Activated CD4-positive, CD25-positive, alpha-beta regulatory T cell treated with anti-CD3 and anti-CD28 coated beads, Interleukin-2, amount 50 U/mL, for 24 hours (primary cell): ENCODE results near the gene MDM2.

Experiments
- ATAC-seq, 2 donors: fragments of 150-1000 bp; cut with Tn5 transposase; one replicate each; pipeline ENCODE4 v1.10.0; 2021; ENCODE audit warnings: mild to moderate bottlenecking in 1 of 2, moderate library complexity in 1 of 2

MDM2 gene

GRCh38 chr12:68807576-68808387 is at the start of gene MDM2:
TSS of gene MDM2 (plus strand) at chr12:68808177. CDS start at chr12:68808478, 301 bp downstream.
- peak; percentile 84 to 85 for ATAC-seq

GRCh38 chr12:68759852-68760251 is 48.1 kb upstream of the MDM2 start:
- no peak for ATAC-seq

DNA sequence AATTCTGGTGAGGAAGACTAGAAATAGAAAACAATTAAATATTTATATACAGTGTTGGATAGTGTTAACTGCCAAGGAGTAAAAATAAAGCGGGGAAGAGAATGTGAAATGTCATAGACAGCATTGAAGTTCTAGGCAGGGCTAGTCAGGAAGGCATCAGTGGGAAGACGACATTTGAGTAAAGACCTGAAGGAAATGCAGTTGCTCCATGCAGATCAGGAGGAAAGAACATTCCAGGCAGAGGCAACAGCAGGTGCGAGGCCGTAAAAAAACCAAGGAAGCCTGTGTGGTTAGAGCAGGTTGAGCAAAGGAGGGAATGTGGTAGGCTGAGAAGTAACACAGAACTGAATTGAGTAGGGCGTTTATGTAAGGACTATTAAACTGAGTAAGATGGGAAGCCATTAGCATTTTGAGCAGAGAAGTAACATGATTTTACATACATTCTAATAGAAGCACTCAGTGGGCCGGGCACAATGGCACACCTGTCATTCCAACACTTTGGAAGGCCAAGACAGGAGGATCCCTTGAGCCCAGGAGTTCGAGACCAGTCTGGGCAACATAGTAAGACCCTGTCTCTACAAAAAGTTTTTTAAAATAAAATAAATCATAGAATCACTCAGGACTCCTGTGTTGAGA is 47.1 kb upstream of the MDM2 start:
- ATAC-seq = no peak

GRCh38 chr12:68761442-68761812 is 46.5 kb upstream of the MDM2 start:
- ATAC-seq = no peak

GRCh38 chr12:68761901-68762630 is 45.9 kb upstream of the MDM2 start:
- ATAC-seq = no peak

DNA sequence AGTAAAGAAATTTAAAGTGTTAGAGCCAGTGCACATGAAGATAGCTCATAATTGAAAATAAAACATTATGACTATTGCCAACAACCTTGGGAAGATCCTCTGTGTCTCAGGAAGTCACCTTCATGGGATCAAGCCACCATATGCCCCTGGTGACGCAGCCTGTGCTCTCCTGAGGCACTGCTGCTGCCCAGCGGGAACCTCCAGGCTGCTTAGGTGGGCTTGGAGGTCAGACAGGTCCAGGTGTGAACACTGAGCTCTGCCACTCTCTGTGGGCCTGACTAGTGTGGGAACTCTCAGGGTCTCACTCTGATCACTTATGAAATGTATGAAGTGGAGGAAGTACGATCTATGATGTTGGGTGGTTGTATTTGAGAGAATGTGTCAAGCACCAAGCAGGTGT is 45.3 kb upstream of the MDM2 start:
- ATAC-seq = no peak

- ATAC-seq = no peak
Observed at GRCh38 chr12:68765696-68766095, 42.3 kb upstream of the MDM2 start.

DNA sequence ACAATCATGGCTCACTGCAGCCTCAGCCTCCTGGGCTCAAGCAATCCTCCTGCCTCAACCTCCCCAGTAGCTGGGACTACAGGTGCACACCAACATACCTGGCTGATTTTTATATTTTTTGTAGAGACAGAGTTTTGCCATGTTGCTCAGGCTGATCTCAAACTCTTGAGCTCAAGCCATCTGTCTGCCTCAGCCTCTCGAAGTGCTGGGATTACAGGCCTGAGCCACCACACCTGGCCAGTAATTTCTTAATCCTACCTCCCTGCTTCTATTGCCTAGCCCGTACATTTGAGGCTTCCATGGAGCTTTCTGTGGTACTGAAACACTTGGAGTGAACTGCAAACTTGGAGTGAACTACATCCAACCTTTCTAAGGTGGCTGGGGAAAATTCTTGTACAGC is 41.3 kb upstream of the MDM2 start:
- ATAC-seq = no peak

DNA sequence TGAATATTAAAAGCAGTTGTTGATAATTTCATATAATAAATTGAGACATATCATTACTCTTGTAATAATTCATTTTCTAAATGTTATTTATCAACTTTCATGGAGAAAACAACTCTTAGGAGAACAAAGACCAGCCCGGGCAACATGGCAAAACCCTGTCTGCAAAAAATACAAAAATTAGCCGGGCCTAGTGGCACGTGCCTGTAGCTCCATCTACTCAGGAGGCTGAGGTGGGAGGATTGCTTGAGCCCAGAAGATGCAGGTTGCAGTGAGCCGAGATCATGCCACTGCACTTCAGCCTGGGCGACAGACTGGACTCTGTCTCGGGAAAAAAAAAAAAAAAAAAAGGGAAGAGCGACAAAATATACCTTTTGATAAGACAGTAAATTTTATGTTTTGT is 40.8 kb upstream of the MDM2 start:
- ATAC-seq = no peak

- no peak for ATAC-seq
Observed at GRCh38 chr12:68768431-68768939, 39.5 kb upstream of the MDM2 start.

GRCh38 chr12:68769941-68770340 is 38.0 kb upstream of the MDM2 start:
- no peak for ATAC-seq

- no peak for ATAC-seq
Observed at GRCh38 chr12:68771223-68771925, 36.6 kb upstream of the MDM2 start.

DNA sequence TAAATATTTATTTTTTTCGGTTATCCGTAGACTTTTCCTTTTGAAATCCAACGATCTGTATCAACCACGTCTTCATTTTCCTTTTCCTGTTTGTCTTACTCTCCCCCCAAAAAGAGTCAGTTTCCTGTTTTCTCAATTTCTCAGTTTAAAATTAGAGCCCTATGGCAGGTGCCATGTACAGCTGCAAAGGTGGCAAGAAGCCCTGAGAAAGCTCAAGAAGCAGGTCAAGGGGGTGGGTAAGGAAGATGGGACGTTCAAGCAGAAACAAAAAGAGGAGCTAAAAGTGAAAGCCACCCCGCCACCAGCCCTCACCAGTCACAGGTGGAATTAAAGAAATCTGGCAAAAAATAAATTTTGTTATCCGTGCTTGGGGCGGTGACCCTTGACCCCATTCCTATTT is 35.3 kb upstream of the MDM2 start:
- no peak for ATAC-seq

GRCh38 chr12:68773582-68773981 is 34.4 kb upstream of the MDM2 start:
- ATAC-seq = no peak

GRCh38 chr12:68775121-68775630 is 32.8 kb upstream of the MDM2 start:
- ATAC-seq = no peak

GRCh38 chr12:68776976-68777610 is 30.9 kb upstream of the MDM2 start:
- ATAC-seq = no peak

- no peak for ATAC-seq
Observed at GRCh38 chr12:68779280-68779679, 28.7 kb upstream of the MDM2 start.

- no peak for ATAC-seq
Observed at GRCh38 chr12:68780731-68781130, 27.2 kb upstream of the MDM2 start.

GRCh38 chr12:68781728-68782127 is 26.2 kb upstream of the MDM2 start:
- no peak for ATAC-seq

DNA sequence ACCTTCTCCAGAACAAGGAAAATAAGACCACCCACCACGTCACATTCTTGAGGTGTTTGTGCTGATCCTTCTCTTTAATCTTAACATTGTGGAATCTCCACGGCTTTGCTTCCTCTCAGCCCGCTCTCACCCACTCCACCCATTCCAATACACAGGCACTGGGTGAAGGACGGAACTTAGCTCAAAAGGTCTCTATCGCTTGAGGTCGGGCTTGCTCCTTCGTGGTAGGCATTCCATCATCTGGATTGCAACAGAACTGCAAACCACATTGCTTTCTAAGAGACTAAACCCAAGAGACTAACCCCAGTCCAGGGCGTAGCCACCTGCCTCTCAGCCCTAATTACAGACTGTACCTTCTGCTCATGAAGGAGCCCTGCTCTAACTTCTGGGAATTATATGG is 24.0 kb upstream of the MDM2 start:
- no peak for ATAC-seq

DNA sequence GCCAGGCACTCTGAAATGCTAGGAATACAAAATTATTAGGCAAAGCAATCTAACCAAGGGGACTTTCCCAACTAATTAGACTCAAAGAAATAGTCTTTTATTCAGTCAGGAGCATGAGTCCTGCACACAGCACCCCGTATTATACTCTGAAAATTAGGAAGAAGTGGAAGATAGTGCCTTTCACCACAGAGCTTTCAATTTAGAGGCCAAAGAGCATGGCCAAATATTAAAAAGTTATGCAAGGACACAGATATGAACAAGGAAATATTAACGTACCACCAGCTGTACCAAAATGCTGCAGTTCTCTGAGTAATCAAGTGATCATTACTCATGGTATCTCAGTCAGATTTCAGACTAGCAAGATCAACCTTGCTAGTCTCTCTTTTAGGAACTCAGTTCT is 22.6 kb upstream of the MDM2 start:
- ATAC-seq = no peak

DNA sequence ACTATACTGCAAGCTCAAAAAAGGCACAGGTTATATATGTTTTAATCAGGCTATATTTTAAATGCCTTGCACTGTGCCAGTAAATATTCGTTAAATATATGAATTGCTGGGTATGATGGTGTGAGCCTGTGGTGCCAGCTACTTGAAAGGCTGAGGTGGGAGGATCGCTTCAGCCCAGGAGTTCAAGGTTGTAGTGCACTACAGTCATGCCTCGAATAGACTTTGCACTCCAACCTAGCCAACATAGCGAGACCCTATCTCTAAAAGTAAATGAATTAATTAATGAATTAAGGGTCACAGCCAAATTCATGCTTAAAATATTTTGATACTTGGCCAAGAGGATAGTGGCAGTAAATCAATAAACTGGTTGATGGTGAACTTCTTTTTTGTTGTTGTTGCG is 22.2 kb upstream of the MDM2 start:
- ATAC-seq = no peak
